ENCODE results near the gene AUTS2.

The AUTS2 gene

GRCh38 chr7:70520611-70521010 is 922.3 kb downstream of the AUTS2 start:
- Histone ChIP-seq H3K27ac (no peak overlapping the region), H3K9me3 (no peaks in the 10 kb centered on the region), H3K4me1 (ENCODE audit: control insufficient read depth in 1 of 2, insufficient read depth in 1 of 2, low read depth in 1 of 2, low read length in 1 of 2) (no peaks in the 10 kb centered on the region), H3K4me3 (ENCODE audit: low read depth in 1 of 2, low read length in 1 of 2) (no peak overlapping the region), H3K27me3 (no peaks in the 10 kb centered on the region), H3K36me3 (no peaks in the 10 kb centered on the region)
- no peak for TF ChIP-seq CTCF (IDR thresholded peaks at IDR 0.05)

GRCh38 chr7:70523249-70523988 is 925.1 kb downstream of the AUTS2 start:
- H3K27ac ChIP-seq, result no peak overlapping the region
- H3K4me1 ChIP-seq (ENCODE audit: control insufficient read depth in 1 of 2, insufficient read depth in 1 of 2, low read depth in 1 of 2, low read length in 1 of 2), result no peaks in the 10 kb centered on the region
- no peak for TF ChIP-seq CTCF (IDR thresholded peaks at IDR 0.05)
- H3K4me3 ChIP-seq (ENCODE audit: low read depth in 1 of 2, low read length in 1 of 2), result no peak overlapping the region
- no peaks in the 10 kb centered on the region for H3K36me3 ChIP-seq
- no peaks in the 10 kb centered on the region for H3K27me3 ChIP-seq
- no peaks in the 10 kb centered on the region for H3K9me3 ChIP-seq

- Histone ChIP-seq H3K4me3 (ENCODE audit: low read depth in 1 of 2, low read length in 1 of 2) (no peak overlapping the region), H3K9me3 (no peaks in the 10 kb centered on the region), H3K27ac (no peak overlapping the region), H3K36me3 (no peaks in the 10 kb centered on the region), H3K4me1 (ENCODE audit: control insufficient read depth in 1 of 2, insufficient read depth in 1 of 2, low read depth in 1 of 2, low read length in 1 of 2) (no peaks in the 10 kb centered on the region), H3K27me3 (no peaks in the 10 kb centered on the region)
- TF ChIP-seq CTCF (IDR thresholded peaks at IDR 0.05), result no peak
Measured at GRCh38 chr7:70523989-70524351, 925.7 kb downstream of the AUTS2 start.

- Histone ChIP-seq H3K4me3 (ENCODE audit: low read depth in 1 of 2, low read length in 1 of 2) (no peak overlapping the region), H3K4me1 (ENCODE audit: control insufficient read depth in 1 of 2, insufficient read depth in 1 of 2, low read depth in 1 of 2, low read length in 1 of 2) (no peaks in the 10 kb centered on the region), H3K27ac (no peak overlapping the region), H3K36me3 (no peaks in the 10 kb centered on the region), H3K27me3 (no peaks in the 10 kb centered on the region), H3K9me3 (no peaks in the 10 kb centered on the region)
- TF ChIP-seq CTCF (IDR thresholded peaks at IDR 0.05), result no peak
Measured at GRCh38 chr7:70525991-70526390, 927.7 kb downstream of the AUTS2 start.

GRCh38 chr7:70527520-70528115 is 929.3 kb downstream of the AUTS2 start:
- Histone ChIP-seq H3K27ac (no peak overlapping the region), H3K4me1 (ENCODE audit: control insufficient read depth in 1 of 2, insufficient read depth in 1 of 2, low read depth in 1 of 2, low read length in 1 of 2) (no peaks in the 10 kb centered on the region), H3K9me3 (no peaks in the 10 kb centered on the region), H3K36me3 (no peaks in the 10 kb centered on the region), H3K27me3 (no peaks in the 10 kb centered on the region), H3K4me3 (ENCODE audit: low read depth in 1 of 2, low read length in 1 of 2) (no peak overlapping the region)
- no peak for TF ChIP-seq CTCF (IDR thresholded peaks at IDR 0.05)

Measured in neutrophil (primary cell).